GM18520 (cell line): Measurements from ENCODE around the gene RIN3.

Source experiments
- ATAC-seq: cut with Tn5 transposase; IDR thresholded peaks from one replicate; pipeline ENCODE4 v1.9.1; 2021; ENCODE audit not compliant: unreplicated experiment

Gene RIN3, protein sequence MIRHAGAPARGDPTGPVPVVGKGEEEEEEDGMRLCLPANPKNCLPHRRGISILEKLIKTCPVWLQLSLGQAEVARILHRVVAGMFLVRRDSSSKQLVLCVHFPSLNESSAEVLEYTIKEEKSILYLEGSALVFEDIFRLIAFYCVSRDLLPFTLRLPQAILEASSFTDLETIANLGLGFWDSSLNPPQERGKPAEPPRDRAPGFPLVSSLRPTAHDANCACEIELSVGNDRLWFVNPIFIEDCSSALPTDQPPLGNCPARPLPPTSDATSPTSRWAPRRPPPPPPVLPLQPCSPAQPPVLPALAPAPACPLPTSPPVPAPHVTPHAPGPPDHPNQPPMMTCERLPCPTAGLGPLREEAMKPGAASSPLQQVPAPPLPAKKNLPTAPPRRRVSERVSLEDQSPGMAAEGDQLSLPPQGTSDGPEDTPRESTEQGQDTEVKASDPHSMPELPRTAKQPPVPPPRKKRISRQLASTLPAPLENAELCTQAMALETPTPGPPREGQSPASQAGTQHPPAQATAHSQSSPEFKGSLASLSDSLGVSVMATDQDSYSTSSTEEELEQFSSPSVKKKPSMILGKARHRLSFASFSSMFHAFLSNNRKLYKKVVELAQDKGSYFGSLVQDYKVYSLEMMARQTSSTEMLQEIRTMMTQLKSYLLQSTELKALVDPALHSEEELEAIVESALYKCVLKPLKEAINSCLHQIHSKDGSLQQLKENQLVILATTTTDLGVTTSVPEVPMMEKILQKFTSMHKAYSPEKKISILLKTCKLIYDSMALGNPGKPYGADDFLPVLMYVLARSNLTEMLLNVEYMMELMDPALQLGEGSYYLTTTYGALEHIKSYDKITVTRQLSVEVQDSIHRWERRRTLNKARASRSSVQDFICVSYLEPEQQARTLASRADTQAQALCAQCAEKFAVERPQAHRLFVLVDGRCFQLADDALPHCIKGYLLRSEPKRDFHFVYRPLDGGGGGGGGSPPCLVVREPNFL

DNA sequence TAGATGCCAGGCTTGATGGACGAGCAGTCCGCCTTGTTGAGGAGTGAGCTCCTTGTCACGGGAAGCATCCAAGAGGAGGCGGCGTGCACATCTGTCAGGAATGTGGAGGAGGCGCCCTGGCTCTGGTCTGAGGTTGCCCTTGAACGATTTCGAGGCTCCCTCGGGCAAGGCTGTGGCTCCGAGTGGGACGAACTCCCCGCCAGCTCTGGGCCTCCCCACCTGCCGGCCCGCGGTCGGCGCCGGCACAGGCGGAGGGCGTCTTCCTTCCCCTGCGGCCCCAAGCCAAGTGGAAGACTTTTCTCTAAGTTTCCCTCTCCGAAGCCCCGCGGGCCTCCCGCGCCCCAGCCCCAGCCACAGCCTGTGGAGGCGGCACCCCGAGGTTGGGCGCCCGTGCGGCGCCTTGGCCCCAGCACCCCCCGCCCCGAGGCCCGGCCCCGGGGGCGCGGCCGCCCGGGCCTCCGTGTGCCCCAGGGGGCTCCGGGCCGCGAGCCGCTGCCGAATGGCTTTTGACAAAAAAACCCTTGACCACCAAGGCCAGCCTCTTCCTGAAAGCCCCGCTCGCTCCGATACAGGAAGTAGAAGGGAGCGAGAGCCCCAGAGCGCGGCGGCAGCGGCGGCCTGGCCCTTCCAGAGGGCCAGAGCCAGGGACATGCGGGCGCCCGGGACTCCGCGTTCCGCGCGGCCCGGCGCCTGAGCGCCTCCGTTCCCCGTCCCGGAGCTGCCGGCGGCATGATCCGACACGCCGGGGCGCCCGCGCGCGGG lies at the start of gene RIN3:
RIN3 (plus strand) TSS at position 578 of the 762 bp plus-strand sequence; CDS start at position 730, 152 bp downstream.
- ATAC-seq, result no peak

DNA sequence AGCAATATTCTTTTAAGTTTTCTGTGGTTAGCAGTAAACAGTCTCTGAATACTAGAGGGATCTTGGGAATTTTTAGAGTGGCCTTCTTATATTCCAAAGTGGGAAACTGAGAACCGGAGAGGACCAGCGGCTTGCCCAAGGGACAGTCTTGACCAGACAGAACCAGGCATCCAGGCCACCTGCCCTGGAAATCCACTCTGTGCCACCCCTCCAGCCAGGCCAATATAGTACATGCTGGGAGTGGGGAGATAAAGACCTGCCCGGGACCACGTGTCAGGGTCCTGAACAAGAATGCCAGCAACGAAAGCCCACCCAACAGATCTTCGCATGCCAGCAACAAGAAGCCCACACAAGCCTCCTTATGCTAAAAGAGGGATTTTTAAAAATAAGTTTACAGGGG lies 49.4 kb upstream of the RIN3 start:
- no peak for ATAC-seq

DNA sequence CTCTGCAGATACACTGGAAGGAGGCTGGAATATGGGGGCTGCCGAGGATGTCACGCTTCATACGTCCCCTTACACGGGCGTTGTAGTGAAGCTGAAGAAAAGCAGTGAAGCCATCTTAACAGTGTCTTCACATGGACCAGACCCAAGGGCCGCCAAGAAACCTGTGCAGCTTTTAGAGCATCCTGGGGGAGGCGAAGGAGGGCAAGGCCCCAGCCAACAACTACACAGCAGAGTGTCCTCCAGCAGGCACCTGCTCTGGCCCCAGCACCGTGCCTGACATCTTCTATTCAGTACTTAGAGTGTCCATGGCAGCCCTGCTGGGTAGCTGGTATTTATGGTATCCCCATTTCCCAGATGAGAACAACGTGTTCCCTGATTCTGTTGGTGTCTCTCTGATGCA lies 48.9 kb upstream of the RIN3 start:
- no peak for ATAC-seq

DNA sequence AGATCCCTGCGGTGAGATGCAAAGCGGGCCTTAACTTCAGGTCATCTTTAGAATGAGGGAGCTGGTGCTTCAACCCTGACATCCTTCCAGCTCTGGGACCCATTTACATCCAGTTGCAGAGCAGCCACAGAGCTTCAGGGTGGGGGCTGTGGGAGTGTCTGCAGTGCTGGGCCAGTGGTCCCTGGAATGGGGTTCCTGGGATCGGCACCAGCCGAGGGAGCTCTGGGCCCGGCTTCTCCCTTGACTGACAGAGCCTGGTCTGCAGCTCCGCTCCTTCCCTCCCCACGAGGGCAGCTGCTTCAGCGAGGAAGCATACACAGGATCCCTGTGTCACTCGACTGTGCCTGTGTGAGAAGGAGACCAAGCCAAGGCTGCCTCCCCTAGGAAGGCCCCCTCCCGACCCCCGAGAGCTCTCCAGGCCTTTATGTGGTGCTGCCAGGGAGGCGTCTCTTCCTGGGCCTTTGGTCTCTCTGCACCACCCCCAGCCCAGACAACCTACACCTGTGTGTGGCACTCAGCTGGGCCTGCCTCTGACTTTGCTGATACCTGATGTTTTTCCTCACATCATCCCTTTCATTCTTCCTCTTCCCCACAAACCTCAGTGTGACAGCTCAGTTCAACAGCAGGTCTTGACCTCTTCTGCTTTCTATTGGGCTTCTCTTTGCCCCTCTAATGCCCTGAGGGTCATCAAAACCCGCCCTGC lies 48.1 kb upstream of the RIN3 start:
- ATAC-seq, result no peak

DNA sequence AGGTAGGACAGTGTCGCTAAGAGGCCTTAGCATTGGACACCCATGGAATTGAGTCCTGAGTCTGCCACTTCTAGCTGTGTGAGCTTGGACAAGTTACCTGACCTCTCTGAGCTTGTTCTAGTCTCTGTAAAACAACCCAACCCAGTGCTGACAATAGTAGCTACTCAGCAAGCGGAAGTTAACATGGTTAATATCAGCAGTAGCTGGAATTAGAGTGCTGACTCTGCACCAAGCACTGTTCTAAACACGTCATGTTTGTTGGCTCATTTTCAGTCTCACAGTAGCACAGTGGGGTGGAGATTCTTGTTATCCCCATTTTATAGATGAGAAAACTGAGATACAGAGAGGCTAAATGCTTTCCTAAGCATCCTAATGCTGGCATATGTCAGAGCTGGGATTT lies 47.5 kb upstream of the RIN3 start:
- ATAC-seq, result no peak

DNA sequence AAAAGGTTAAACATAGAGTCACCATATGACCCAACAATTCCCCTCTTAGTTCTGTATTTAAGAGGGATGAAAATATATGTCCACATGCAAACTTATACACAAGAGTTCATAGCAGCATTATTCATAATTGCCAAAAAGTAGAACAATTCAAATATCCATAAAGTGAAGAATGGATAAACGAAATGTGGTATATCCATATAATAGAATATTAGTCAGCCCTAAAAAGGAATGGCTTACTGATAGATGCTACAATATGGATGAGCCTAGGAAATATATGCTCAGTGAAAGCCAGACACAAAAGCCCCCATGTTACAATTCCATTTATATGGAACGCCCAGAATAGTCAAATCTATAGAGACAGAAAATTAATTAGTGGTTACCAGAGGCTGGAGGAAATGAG lies 44.1 kb upstream of the RIN3 start:
- no peak for ATAC-seq

DNA sequence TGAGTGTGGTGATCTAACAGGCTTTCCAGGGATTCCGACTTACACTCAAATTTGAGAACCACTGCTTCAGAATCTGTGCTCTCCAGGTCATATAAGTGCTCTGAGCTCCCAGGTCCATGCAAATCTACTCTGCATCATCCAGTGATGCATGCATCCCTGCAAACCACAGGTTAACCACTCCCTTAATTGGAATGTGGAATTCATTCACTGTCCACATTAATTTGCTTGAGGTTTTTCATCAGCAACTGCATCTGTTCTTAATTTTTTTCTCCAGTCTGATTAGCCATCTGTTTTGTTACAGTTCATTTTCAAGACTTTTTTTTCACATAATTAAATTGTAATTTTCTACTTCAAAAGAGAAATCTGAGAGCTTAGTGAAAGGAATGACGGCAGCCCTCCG lies 43.4 kb upstream of the RIN3 start:
- no peak for ATAC-seq

DNA sequence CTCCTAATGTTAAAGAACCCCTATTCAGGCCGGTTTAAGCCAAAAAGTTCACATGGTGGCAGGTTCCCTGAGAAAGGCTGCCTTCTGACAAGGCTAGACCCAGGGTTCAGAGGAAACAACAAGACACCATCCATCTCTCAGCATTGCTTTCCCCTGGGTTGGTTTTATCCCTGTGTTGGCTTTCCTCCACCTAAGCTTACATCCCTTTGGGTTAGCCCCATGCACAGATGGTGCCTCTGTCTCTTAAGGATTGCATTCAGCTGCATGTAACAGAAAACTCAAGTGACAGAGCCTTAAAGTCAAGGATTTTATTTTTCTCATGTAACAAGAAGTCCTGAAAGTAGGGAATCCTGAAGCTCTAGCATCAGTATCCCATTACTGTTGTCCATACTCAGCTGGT lies 42.8 kb upstream of the RIN3 start:
- ATAC-seq, result no peak

DNA sequence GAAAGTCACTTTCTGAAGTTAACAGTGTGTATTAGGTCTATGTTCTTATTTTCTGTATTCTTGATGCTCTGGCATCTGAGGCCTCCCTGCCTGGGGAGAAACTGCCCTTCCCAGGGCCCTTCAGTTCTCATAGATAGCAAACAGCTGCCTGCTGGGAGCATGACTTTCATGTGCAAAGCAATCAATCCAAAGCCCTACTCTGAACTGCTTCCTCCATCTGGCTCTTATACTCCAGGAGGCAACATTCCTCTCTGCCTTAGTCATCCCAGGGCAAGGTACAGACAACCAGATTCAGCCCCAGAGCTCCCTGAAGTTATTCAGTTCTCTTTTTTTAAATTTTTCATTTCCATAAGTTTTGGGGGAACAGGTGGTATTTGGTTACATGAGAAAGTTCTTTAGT lies 41.7 kb upstream of the RIN3 start:
- ATAC-seq, result no peak

DNA sequence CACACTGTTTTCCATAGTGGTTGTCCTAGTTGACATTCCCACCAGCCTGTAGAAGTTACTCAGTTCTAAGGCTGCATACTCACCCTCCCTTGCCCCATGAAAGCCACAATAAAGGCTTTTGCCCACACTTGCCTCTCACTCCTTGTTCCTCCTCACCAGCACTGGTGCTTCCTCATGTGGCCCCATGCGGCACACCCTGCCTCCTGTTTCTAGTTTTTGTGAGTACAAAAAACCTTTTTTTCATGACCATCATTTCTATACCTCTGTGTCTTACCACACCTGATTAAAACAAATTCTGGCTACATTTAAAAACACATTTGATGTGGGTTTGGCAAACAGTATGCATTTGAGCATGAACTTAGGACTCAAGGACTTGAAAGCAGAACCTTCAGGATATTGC lies 40.7 kb upstream of the RIN3 start:
- ATAC-seq, result no peak

DNA sequence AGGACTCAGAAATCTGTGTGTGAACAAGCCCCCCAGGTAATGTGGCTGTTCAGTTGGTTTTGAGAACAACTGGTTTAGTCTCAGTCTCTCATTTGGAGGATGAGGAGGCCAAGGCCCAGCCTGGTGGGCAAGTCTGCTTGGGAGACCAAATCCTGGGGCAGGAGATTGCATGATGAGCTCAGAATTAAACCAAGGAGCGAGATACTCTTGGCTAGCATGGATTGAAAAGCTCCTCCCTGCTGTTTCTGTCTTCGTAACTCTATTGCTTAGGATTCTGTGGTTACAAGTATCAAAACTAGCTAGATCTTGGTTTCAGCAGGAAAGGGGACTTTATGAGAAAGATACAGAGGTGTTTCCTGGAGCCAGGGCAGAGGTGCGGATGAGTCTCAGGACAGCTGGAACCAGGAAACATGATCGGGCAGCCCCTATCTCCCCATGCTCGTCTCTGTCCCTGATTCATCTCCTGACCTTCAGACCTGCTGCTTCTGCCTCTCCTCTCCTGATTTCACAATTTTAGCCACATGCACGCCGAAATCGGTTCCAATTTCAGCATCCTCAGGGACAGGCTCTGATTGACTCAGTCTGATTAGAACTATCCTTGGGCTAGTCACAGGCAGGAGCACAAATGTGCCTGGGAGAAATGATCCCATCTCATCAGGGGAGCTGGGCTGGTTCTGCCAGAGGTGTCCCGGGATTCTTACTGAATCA lies 40.2 kb upstream of the RIN3 start:
- ATAC-seq, result no peak

DNA sequence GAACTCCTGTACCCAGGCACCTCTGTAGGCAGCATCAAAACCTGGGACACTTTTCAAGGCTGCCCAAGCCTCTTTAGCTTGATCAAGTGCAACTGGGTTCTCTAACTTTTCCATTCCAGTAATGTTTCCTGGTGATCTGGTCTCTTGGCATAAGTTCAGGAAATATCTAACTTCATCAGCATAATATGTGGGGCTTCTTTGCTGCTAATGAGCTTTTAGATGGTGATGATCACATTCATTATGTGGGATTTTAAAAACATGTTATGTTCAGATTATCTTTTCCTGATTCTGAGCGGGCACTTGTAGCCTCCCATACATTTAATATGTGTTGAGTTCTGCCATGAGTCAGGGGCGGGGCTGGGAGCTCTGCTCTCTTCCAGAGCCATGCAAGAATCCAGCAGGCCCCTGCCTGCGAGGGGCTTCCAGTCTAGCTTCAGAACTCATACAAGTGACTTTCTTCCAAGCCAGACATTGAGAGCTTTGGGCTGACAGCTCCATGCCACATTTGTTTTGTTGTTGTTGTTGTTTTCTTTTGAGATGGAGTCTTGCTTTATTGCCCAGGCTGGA lies 39.5 kb upstream of the RIN3 start:
- no peak for ATAC-seq

DNA sequence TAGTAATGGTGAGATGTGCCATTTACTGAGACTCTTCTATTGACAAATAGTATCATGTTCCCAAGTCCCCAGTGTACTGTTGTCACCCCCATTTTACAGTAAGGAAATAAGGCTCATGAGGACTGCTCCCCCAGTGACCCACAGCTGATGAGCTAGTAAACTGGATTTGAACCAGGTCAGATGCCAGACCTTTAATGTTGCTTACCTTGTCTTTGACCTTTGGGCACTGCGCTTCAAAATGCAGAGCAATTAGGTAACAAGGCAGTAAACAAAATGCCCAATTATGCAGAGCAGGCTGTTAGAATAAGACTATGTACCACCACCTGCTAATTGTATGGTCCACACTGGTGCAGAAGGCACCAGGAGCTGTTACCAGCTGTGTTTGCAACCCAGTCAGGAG lies 38.5 kb upstream of the RIN3 start:
- ATAC-seq, result no peak

DNA sequence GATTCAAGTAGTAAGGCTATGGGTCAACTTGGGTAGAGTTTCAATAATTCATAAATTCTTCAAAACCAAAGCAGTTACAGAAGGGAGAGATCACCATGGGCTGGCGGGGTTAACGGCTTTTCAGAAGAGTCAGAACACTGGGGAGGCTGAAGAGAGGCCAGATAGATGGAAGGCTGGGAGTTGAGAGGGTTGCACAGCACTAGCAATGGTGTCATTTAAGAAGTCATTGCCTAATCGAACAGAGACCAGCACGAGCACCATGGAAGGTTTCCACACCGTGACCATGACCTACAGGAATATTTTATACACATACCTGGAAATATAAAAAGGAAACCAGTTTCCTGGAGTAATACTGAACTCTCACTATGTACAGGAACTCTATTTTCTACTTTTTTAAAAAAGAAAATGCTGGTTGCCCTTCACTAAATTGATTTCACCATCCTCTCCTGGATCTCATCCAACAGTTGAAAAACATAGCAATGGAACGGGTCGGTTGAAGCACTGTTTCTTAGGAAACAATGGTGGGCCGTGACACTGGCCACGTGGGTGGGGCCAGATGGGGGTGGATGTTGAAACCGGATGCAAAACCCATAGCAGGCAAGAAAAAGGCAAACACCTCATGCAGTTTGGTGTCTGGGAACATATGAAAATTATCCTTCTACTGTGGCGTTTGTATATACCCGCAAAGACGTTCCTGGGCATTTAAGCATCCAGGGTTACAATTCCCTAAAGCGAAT lies 38.0 kb upstream of the RIN3 start:
- ATAC-seq, result no peak

DNA sequence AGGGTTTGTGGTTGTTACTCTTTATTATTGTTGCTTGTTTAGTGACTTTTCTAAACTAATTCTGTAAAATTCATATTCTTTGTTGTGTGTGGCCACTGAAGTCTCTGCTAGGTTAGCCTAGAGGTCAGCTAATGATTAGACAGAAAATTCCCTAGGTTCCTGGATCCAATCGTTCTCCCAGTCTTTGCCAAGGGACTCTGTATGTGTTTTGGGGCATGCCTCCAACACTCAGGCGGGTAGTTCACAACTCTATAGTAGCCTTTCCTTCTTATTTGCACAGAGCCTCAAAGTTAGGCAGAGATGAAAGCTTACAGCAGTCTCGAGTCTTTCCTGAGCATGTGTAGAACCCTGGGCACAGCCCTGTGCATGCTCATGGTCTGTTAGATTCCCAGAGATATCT lies 32.7 kb upstream of the RIN3 start:
- no peak for ATAC-seq

DNA sequence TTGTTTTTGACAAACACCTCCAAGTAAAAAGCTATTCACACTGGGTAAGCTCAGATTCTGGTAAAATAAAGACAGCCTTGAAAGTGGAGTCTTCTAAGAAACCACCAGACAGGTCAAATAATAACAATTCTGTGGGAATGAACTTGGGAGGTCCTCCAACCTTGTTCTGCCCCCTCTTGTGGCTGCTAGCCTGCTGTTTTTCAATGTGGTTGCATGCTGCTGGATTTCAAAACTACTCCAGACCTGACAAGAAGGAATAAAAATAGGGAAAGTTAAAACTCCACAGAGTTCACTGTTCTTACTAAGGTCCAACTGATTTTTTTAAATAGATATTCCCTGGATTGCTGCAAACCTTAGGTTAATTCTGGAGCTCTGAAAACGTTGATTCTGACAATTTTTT lies 32.2 kb upstream of the RIN3 start:
- no peak for ATAC-seq

DNA sequence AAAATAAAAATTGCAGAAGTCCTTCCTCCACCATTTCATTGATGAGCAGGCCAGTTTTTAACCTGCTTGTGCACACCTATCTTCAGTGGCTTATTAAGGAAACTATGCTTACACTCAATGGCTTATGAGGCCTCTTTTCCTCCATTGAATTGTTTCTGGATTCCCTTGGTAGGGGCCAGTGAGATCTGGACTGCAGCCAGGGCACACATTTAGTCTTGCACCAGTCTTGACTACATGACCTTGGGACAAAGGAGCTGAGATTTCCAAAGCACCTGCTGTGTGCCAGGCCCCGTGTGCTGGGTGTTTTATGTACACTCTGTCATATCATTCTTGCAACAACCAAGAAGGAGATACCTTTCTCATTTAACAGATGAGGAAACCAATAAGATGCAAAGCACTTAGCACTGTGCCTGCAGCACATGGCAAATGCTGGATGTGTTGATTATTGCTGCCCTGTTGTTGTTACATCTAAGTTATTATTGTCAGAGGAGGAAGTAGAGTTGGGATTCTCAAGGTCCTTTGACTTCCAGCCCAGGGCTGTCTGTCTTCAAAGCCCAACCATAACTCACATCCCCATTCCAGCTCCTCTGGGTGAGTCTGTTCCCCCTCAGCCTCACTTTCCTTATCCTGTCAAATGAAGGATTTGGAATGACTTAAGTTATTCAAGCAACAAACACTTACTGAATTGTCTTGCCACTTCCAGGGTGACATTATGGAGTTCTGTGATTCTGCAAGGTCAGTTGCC lies 31.6 kb upstream of the RIN3 start:
- no peak for ATAC-seq

DNA sequence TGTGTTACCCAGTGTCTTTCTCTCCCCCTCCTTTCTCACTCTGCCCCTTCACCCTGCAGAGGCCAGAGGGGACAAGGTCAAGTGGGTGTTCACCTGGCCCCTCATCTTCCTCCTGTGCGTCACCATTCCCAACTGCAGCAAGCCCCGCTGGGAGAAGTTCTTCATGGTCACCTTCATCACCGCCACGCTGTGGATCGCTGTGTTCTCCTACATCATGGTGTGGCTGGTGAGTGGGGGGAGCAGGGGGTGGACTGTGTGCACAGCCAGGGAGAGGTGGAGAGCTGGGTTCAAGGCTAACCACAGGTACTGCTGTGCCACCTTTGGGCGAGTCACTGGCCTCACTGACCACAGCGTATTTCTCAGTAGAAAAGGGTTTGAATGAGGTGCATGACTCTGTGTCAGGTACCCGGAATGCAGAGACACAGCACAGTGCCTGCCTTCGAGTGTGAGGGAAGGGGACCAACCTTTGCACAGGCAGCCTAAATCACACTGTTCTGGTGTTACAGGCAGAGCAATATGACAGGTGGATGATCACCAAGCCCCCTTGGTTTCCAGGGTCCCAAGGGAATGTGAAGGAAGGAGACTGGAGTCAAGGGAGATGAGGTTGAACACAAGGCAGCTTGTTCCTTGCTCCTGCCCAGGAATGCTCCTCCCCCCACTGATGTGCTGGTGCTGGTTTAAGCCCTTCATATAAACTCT lies 30.8 kb upstream of the RIN3 start:
- ATAC-seq, result no peak
